SK-N-SH (cell line): ENCODE data around the gene ICAM5. TPM values are rescaled to one million over a fixed set of nuclear protein-coding genes. Genes with fewer than 3 reads are reported as not detected.
A peak's percentile ranks its signal among the peaks of the same experiment; 100 is the strongest.

Experiments used
- CHD2 ChIP-seq: fragments of 150-350 bp; IDR thresholded peaks from 2 replicates; pipeline ENCODE4 v1.6.1; 2018; ENCODE audit warnings: low read length; ENCODE audit not compliant: partially characterized antibody
- ELF1 ChIP-seq: IDR thresholded peaks from 2 replicates; pipeline ENCODE4 v1.4.0; 2012
- EP300 ChIP-seq, 2 experiments: IDR thresholded peaks; 2 replicates each; pipeline versions ENCODE4 v1.4.0 to v1.6.1; 2012; ENCODE audit warnings: borderline replicate concordance in 1 of 2, low read depth in 1 of 2, low read length in 1 of 2
- EZH2phosphoT487 ChIP-seq: fragments of 200-600 bp; sonication (generic); IDR thresholded peaks from 2 replicates; pipeline ENCODE4 v1.6.1; 2017; ENCODE audit warnings: low read depth, mixed run types, mild to moderate bottlenecking, antibody characterized with exemption, moderate library complexity, borderline replicate concordance
- FOXJ3 ChIP-seq: sonication (generic); formaldehyde crosslinking; IDR thresholded peaks from 2 replicates; pipeline ENCODE4 v1.5.1; 2020; ENCODE audit warnings: mild to moderate bottlenecking, missing genetic modification reagents
- GABPA ChIP-seq: IDR thresholded peaks from 2 replicates; pipeline ENCODE4 v1.4.0; 2012; ENCODE audit warnings: low read depth, mild to moderate bottlenecking
- GATA2 ChIP-seq: sonication (generic); formaldehyde crosslinking; IDR thresholded peaks from 2 replicates; pipeline ENCODE4 v1.5.0; 2020; ENCODE audit warnings: mild to moderate bottlenecking, missing genetic modification reagents
- IRF3 ChIP-seq: fragments of 150-350 bp; IDR thresholded peaks from 2 replicates; pipeline ENCODE4 v1.6.1; 2016; ENCODE audit warnings: mild to moderate bottlenecking, low read depth, low read length
- MXI1 ChIP-seq: IDR thresholded peaks from 2 replicates; pipeline ENCODE4 v1.6.1; 2012; ENCODE audit warnings: mild to moderate bottlenecking, low read depth, low read length, improper control_type of control experiment
- NFIC ChIP-seq: IDR thresholded peaks from 2 replicates; pipeline ENCODE4 v1.4.0; 2012; ENCODE audit warnings: borderline replicate concordance
- NRF1 ChIP-seq: IDR thresholded peaks from 2 replicates; pipeline ENCODE4 v1.6.1; 2012; ENCODE audit warnings: low read depth, mild to moderate bottlenecking, low read length
- RCOR1 ChIP-seq: fragments of 150-350 bp; IDR thresholded peaks from 2 replicates; pipeline ENCODE4 v1.6.1; 2017; ENCODE audit warnings: antibody characterized with exemption, low read length
- REST ChIP-seq: IDR thresholded peaks from 2 replicates; pipeline ENCODE4 v1.6.1; 2012; ENCODE audit warnings: mild to moderate bottlenecking, low read depth, low read length, moderate library complexity
- RXRA ChIP-seq: IDR thresholded peaks from 2 replicates; pipeline ENCODE4 v1.4.0; 2012; ENCODE audit warnings: low read depth, mild to moderate bottlenecking, borderline replicate concordance
- SIN3A ChIP-seq: IDR thresholded peaks from 2 replicates; pipeline ENCODE4 v1.6.1; 2012; ENCODE audit warnings: low read depth, mild to moderate bottlenecking, low read length, moderate library complexity, borderline replicate concordance
- SMC3 ChIP-seq: IDR thresholded peaks from 2 replicates; pipeline ENCODE4 v1.6.1; 2012; ENCODE audit warnings: low read depth, low read length, improper control_type of control experiment
- TAF1 ChIP-seq: IDR thresholded peaks from 2 replicates; pipeline ENCODE4 v1.6.1; 2012; ENCODE audit warnings: low read depth, mild to moderate bottlenecking, low read length, moderate library complexity, borderline replicate concordance
- TCF12 ChIP-seq: IDR thresholded peaks from 2 replicates; pipeline ENCODE4 v1.4.0; 2012
- TEAD4 ChIP-seq: IDR thresholded peaks from 2 replicates; pipeline ENCODE4 v1.4.0; 2012; ENCODE audit warnings: mild to moderate bottlenecking, borderline replicate concordance; ENCODE audit not compliant: insufficient read depth
- USF2 ChIP-seq: fragments of 150-350 bp; IDR thresholded peaks from 2 replicates; pipeline ENCODE4 v1.6.1; 2017; ENCODE audit warnings: antibody characterized with exemption, low read length, low read depth, borderline replicate concordance
- YY1 ChIP-seq: IDR thresholded peaks from 2 replicates; pipeline ENCODE4 v1.4.0; 2012; ENCODE audit warnings: low read depth, mild to moderate bottlenecking
- polyA plus RNA-seq, 3 experiments: library from polyadenylated mRNA; depleted of rRNA; stranded (reverse); fragments of >200 nt; gene quantifications; 2 replicates each; pipeline ENCODE4 v1.2.3, GENCODE V29; 2012
- TF ChIP-seq, protein P1 (sequence below): IDR thresholded peaks from 2 replicates; pipeline ENCODE4 v1.4.0; 2012; ENCODE audit warnings: low read depth, borderline replicate concordance
- TF ChIP-seq, protein P2 (sequence below): IDR thresholded peaks from 2 replicates; pipeline ENCODE4; 2012
- TF ChIP-seq, protein P3 (sequence below): fragments of 200-600 bp; sonication (generic); IDR thresholded peaks from 2 replicates; pipeline ENCODE4 v1.6.1; 2017; ENCODE audit warnings: antibody characterized with exemption, mild to moderate bottlenecking, moderate library complexity

The ICAM5 gene
- polyA plus RNA-seq, 1 of the 3 experiments (the other 2 are of a cell fraction): 5.2 TPM

GRCh38 chr19:10315335-10316214 lies 25.8 kb downstream of the ICAM5 start, which contains the start of gene FDX2 (continued):
- no peak for TF ChIP-seq REST
- peak; percentile 13; the same call in 1 of the 2 replicates for TF ChIP-seq GABPA
- TF ChIP-seq FOXJ3 (CRISPR knock-in tag): no peak
- TF ChIP-seq NFIC: peak; percentile 23; the same call in 1 of the 2 replicates
- TF ChIP-seq, protein P1, sequence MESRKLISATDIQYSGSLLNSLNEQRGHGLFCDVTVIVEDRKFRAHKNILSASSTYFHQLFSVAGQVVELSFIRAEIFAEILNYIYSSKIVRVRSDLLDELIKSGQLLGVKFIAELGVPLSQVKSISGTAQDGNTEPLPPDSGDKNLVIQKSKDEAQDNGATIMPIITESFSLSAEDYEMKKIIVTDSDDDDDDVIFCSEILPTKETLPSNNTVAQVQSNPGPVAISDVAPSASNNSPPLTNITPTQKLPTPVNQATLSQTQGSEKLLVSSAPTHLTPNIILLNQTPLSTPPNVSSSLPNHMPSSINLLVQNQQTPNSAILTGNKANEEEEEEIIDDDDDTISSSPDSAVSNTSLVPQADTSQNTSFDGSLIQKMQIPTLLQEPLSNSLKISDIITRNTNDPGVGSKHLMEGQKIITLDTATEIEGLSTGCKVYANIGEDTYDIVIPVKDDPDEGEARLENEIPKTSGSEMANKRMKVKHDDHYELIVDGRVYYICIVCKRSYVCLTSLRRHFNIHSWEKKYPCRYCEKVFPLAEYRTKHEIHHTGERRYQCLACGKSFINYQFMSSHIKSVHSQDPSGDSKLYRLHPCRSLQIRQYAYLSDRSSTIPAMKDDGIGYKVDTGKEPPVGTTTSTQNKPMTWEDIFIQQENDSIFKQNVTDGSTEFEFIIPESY: no peak
- TF ChIP-seq TAF1: peak; percentile 63; the same call in 1 of the 2 replicates
- no peak for TF ChIP-seq IRF3
- peak; percentile 91 for TF ChIP-seq SIN3A
- no peak for TF ChIP-seq TCF12
- TF ChIP-seq MXI1: peak; percentile 100
- TF ChIP-seq RCOR1: no peak
- TF ChIP-seq ELF1: no peak
- peak; percentile 82 for TF ChIP-seq NRF1
- TF ChIP-seq USF2: peak; percentile 91
- no peak for TF ChIP-seq SMC3
- TF ChIP-seq GATA2: no peak
- TF ChIP-seq EZH2phosphoT487: no peak
- TF ChIP-seq TEAD4: no peak
- TF ChIP-seq, protein P2, sequence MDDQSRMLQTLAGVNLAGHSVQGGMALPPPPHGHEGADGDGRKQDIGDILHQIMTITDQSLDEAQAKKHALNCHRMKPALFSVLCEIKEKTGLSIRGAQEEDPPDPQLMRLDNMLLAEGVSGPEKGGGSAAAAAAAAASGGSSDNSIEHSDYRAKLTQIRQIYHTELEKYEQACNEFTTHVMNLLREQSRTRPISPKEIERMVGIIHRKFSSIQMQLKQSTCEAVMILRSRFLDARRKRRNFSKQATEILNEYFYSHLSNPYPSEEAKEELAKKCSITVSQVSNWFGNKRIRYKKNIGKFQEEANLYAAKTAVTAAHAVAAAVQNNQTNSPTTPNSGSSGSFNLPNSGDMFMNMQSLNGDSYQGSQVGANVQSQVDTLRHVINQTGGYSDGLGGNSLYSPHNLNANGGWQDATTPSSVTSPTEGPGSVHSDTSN: peak; percentile 51
- TF ChIP-seq, protein P3, sequence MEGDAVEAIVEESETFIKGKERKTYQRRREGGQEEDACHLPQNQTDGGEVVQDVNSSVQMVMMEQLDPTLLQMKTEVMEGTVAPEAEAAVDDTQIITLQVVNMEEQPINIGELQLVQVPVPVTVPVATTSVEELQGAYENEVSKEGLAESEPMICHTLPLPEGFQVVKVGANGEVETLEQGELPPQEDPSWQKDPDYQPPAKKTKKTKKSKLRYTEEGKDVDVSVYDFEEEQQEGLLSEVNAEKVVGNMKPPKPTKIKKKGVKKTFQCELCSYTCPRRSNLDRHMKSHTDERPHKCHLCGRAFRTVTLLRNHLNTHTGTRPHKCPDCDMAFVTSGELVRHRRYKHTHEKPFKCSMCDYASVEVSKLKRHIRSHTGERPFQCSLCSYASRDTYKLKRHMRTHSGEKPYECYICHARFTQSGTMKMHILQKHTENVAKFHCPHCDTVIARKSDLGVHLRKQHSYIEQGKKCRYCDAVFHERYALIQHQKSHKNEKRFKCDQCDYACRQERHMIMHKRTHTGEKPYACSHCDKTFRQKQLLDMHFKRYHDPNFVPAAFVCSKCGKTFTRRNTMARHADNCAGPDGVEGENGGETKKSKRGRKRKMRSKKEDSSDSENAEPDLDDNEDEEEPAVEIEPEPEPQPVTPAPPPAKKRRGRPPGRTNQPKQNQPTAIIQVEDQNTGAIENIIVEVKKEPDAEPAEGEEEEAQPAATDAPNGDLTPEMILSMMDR: no peak
- TF ChIP-seq EP300 (IDR thresholded peaks at IDR 0.05; ENCODE audit: borderline replicate concordance in 1 of 2, low read depth in 1 of 2, low read length in 1 of 2): no peak
- TF ChIP-seq RXRA: no peak
- TF ChIP-seq CHD2: no peak
- TF ChIP-seq YY1: peak; percentile 98
